Activated effector memory CD4-positive, alpha-beta T cell treated with anti-CD3 and anti-CD28 coated beads, Interleukin-2, amount 50 U/mL, for 16 hours (primary cell): ENCODE measurements around the gene PIK3C3.

Source experiments
- DNase-seq: peaks from one replicate; pipeline ENCODE4 v3.0.0-alpha.2; 2020

PIK3C3 gene

GRCh38 chr18:41954827-41955613, at the start of gene PIK3C3:
PIK3C3 (plus strand) TSS chr18:41955234; CDS start chr18:41955292, 58 bp downstream.
- peak; percentile 99 for DNase-seq

- no peak for DNase-seq
Measured at GRCh38 chr18:41905786-41906527, 49.1 kb upstream of the PIK3C3 start.

GRCh38 chr18:41906528-41907146, 48.4 kb upstream of the PIK3C3 start:
- no peak for DNase-seq

- DNase-seq: no peak
Measured at GRCh38 chr18:41917181-41917580, 37.9 kb upstream of the PIK3C3 start.

- no peak for DNase-seq
Measured at GRCh38 chr18:41921770-41922169, 33.3 kb upstream of the PIK3C3 start.

GRCh38 chr18:41922176-41922575, 32.9 kb upstream of the PIK3C3 start:
- no peak for DNase-seq

GRCh38 chr18:41922841-41923240, 32.2 kb upstream of the PIK3C3 start:
- DNase-seq: no peak

- DNase-seq: no peak
Measured at GRCh38 chr18:41923446-41923845, 31.6 kb upstream of the PIK3C3 start.

GRCh38 chr18:41928581-41928980, 26.5 kb upstream of the PIK3C3 start:
- DNase-seq: no peak

- no peak for DNase-seq
Measured at GRCh38 chr18:41932899-41933298, 22.1 kb upstream of the PIK3C3 start.

GRCh38 chr18:41933778-41934177, 21.3 kb upstream of the PIK3C3 start:
- no peak for DNase-seq

GRCh38 chr18:41936471-41937134, 18.4 kb upstream of the PIK3C3 start:
- no peak for DNase-seq

- no peak for DNase-seq
Measured at GRCh38 chr18:41938445-41938844, 16.6 kb upstream of the PIK3C3 start.

- no peak for DNase-seq
Measured at GRCh38 chr18:41939326-41939725, 15.7 kb upstream of the PIK3C3 start.

- no peak for DNase-seq
Measured at GRCh38 chr18:41940506-41941215, 14.4 kb upstream of the PIK3C3 start.

GRCh38 chr18:41942254-41942653, 12.8 kb upstream of the PIK3C3 start:
- DNase-seq: no peak

GRCh38 chr18:41948544-41949110, 6.4 kb upstream of the PIK3C3 start:
- DNase-seq: no peak

- no peak for DNase-seq
Measured at GRCh38 chr18:41949206-41949920, 5.7 kb upstream of the PIK3C3 start.

- DNase-seq: no peak
Measured at GRCh38 chr18:41955688-41956087, 654 bp downstream of the PIK3C3 start.

- DNase-seq: no peak
Measured at GRCh38 chr18:41959045-41959444, 4.0 kb downstream of the PIK3C3 start.

GRCh38 chr18:41965634-41966255, 10.7 kb downstream of the PIK3C3 start:
- DNase-seq: no peak
